HepG2 (cell line): ENCODE results near the gene DDO. TPM values are rescaled to one million over a fixed set of nuclear protein-coding genes. Genes with fewer than 3 reads are reported as not detected.

Source experiments
- ATAC-seq: fragments of 200-7000 bp; cut with Tn5 transposase; 3 replicates; pipeline ENCODE4 v1.9.1; 2020; ENCODE audit warnings: mild to moderate bottlenecking, moderate library complexity
- BruUV-seq: library from RNA; stranded (reverse); fragments of 400-500 nt; replicated peaks from 2 replicates; lab custom pipeline; 2021; lab: Mats Ljungman, UMichigan
- CTCF ChIA-PET: fragments of 300-600 bp; formaldehyde crosslinking; extraction: SDS; loops from one replicate; lab custom pipeline; 2021; ENCODE audit warnings: low total read pairs, inconsistent platforms, low intra/inter-chr PET ratio; lab: Yijun Ruan, JAX
- POLR2A ChIA-PET: fragments of 350-600 bp; sonication (Branson Sonifier 250); formaldehyde crosslinking; loops from one replicate; lab custom pipeline; 2020; ENCODE audit warnings: antibody characterized with exemption, inconsistent platforms; lab: Yijun Ruan, JAX
- DNase-seq: peaks from one replicate; pipeline ENCODE4 v3.0.0-alpha.2; 2015; ENCODE audit warnings: low spot score
- FAIRE-seq: peaks from 3 replicates; lab custom pipeline; 2011; peaks lifted over from hg19 to GRCh38; lab: Jason Lieb, UNC
- H2AFZ ChIP-seq: one replicate; pipeline ENCODE4 v1.6.1; 2011; ENCODE audit warnings: low read length, inconsistent platforms
- H3K27ac ChIP-seq: fragments of 300-600 bp; 3 replicates; pipeline ENCODE4 v1.8.0; 2011; ENCODE audit warnings: mixed run types, mild to moderate bottlenecking, mixed read lengths, low read length, inconsistent platforms; ENCODE audit not compliant: insufficient read depth; ENCODE audit errors: extremely low read length
- H3K27me3 ChIP-seq, 2 experiments: fragments of 200-600 bp in 1 of 2; 2 replicates in 1 of 2; 3 replicates in 1 of 2; pipeline versions ENCODE4 v1.6.0 to v1.8.0; 2011; ENCODE audit warnings: low read length in 2 of 2, mild to moderate bottlenecking in 2 of 2, moderate library complexity in 2 of 2, inconsistent platforms in 1 of 2; ENCODE audit not compliant: insufficient read depth in 2 of 2, control insufficient read depth in 1 of 2
- H3K36me3 ChIP-seq, 2 experiments: fragments of 200-600 bp in 1 of 2; replicated peaks in 1 of 2; 2 replicates in 1 of 2; 3 replicates in 1 of 2; pipeline versions ENCODE4 v1.5.1 to v1.8.0; 2011; ENCODE audit warnings: low read length in 2 of 2, inconsistent platforms in 1 of 2; ENCODE audit not compliant: insufficient read depth in 2 of 2, control insufficient read depth in 1 of 2
- H3K4me1 ChIP-seq: 2 replicates; pipeline ENCODE4 v1.5.1; 2012; ENCODE audit warnings: low read length, inconsistent platforms; ENCODE audit not compliant: insufficient read depth
- H3K4me2 ChIP-seq: 2 replicates; pipeline ENCODE4 v1.6.0; 2011; ENCODE audit warnings: low read depth, low read length, inconsistent platforms
- H3K4me3 ChIP-seq, 3 experiments: fragments of 200-600 bp in 1 of 3; sonication (generic), shearing (Covaris generic) in 1 of 3; replicated peaks in 1 of 3; 2 replicates each; pipeline ENCODE4 v1.5.1; 2011 to 2016; ENCODE audit warnings: low read length in 3 of 3, inconsistent platforms in 2 of 3, low read depth in 2 of 3, mild to moderate bottlenecking in 2 of 3, control low read depth in 1 of 3, mixed read lengths in 1 of 3; ENCODE audit not compliant: insufficient read depth in 1 of 3
- H3K79me2 ChIP-seq: one replicate; pipeline ENCODE4 v1.6.1; 2011; ENCODE audit warnings: low read length, inconsistent platforms; ENCODE audit not compliant: insufficient read depth
- H3K9ac ChIP-seq: 2 replicates; pipeline ENCODE4 v1.6.0; 2011; ENCODE audit warnings: mild to moderate bottlenecking, low read depth, low read length, inconsistent platforms; ENCODE audit not compliant: insufficient read depth
- H3K9me3 ChIP-seq: 2 replicates; pipeline ENCODE4 v1.5.1; 2012; ENCODE audit warnings: mild to moderate bottlenecking, low read length
- H4K20me1 ChIP-seq: 2 replicates; pipeline ENCODE4 v1.6.0; 2011; ENCODE audit warnings: inconsistent platforms, mild to moderate bottlenecking, low read length, moderate library complexity; ENCODE audit not compliant: insufficient read depth
- GTF2F1 ChIP-seq: fragments of 150-350 bp; IDR thresholded peaks from 2 replicates; pipeline ENCODE4 v1.6.1; 2014; ENCODE audit warnings: low read length
- KLF16 ChIP-seq, 2 experiments: sonication (generic) in 1 of 2; formaldehyde crosslinking in 1 of 2; IDR thresholded peaks; 2 replicates each; pipeline versions ENCODE4 v1.6.1 to v1.8.0; 2016 to 2023; ENCODE audit warnings: missing genetic modification reagents in 2 of 2, missing compliant biosample characterization in 1 of 2
- LCORL ChIP-seq, 2 experiments: fragments of 450-650 bp in 1 of 2; sonication (generic) in 1 of 2; formaldehyde crosslinking in 1 of 2; IDR thresholded peaks; 2 replicates each; pipeline versions ENCODE4 v1.5.0 to v1.6.1; 2017 to 2020; ENCODE audit warnings: antibody characterized with exemption in 1 of 2, missing genetic modification reagents in 1 of 2
- MLLT10 ChIP-seq: sonication (generic); formaldehyde crosslinking; IDR thresholded peaks from 2 replicates; pipeline ENCODE4 v1.4.0; 2020; ENCODE audit warnings: missing genetic modification reagents
- NFE2 ChIP-seq: sonication (generic); formaldehyde crosslinking; IDR thresholded peaks from 2 replicates; pipeline ENCODE4 v1.4.0; 2020; ENCODE audit warnings: missing genetic modification reagents
- NFRKB ChIP-seq: fragments of 450-650 bp; IDR thresholded peaks from 2 replicates; pipeline ENCODE4 v1.6.1; 2017
- NKX3-1 ChIP-seq: sonication (generic); formaldehyde crosslinking; IDR thresholded peaks from 2 replicates; pipeline ENCODE4 v1.5.0; 2020; ENCODE audit warnings: missing genetic modification reagents
- NPAS2 ChIP-seq: sonication (generic); formaldehyde crosslinking; IDR thresholded peaks from 2 replicates; pipeline ENCODE4 v1.8.0; 2022; ENCODE audit warnings: mild to moderate bottlenecking, missing genetic modification reagents, borderline replicate concordance
- ZNF234 ChIP-seq: sonication (generic); formaldehyde crosslinking; conservative IDR thresholded peaks from 2 replicates; pipeline ENCODE4 v1.5.1; 2020; ENCODE audit warnings: mild to moderate bottlenecking, missing genetic modification reagents
- ZNF33B ChIP-seq: sonication (generic); formaldehyde crosslinking; IDR thresholded peaks from 2 replicates; pipeline ENCODE4 v1.5.1; 2020; ENCODE audit warnings: mild to moderate bottlenecking, missing genetic modification reagents
- ZNF569 ChIP-seq: sonication (generic); formaldehyde crosslinking; IDR thresholded peaks from 2 replicates; pipeline ENCODE4 v1.5.0; 2020; ENCODE audit warnings: mild to moderate bottlenecking, missing genetic modification reagents, moderate library complexity, borderline replicate concordance
- ZNF674 ChIP-seq: sonication (generic); formaldehyde crosslinking; IDR thresholded peaks from 2 replicates; pipeline ENCODE4 v1.5.0; 2020; ENCODE audit warnings: low read depth, mild to moderate bottlenecking, missing genetic modification reagents
- ZNF775 ChIP-seq: sonication (generic); formaldehyde crosslinking; IDR thresholded peaks from 2 replicates; pipeline ENCODE4 v1.4.0; 2020; ENCODE audit warnings: missing genetic modification reagents, mild to moderate bottlenecking, moderate library complexity, borderline replicate concordance
- ZNF790 ChIP-seq: sonication (generic); formaldehyde crosslinking; IDR thresholded peaks from 2 replicates; pipeline ENCODE4 v1.8.0; 2022; ENCODE audit warnings: missing genetic modification reagents, mild to moderate bottlenecking, borderline replicate concordance
- WGBS: methylation state at CpG from one replicate; pipeline ENCODE4 v1.1.6; 2017; ENCODE audit warnings: low lambda C conversion rate; 5-methylcytosine and 5-hydroxymethylcytosine counted together
- in situ Hi-C: cut with HindIII; loops from 2 replicates; pipeline ENCODE4 v1.10.0; 2017; ENCODE audit warnings: low pct_unique_long_range_greater_than_20kb; ENCODE audit not compliant: extremely low pct_ligation_motif_present
- intact Hi-C: fragments of 100-400 bp; cut with micrococcal nuclease; formaldehyde crosslinking; loops from one replicate; pipeline ENCODE4 v1.10.0; 2022; ENCODE audit not compliant: unreplicated experiment
- polyA plus RNA-seq, 8 experiments: library from polyadenylated mRNA; depleted of rRNA in 3 of 8; stranded (reverse) in 7 of 8; unstranded in 1 of 8; fragments of >200 nt; fragmentation: Illumina TruSeq in 4 of 8; extraction: Trizol in 4 of 8; gene quantifications; 2 replicates each; pipeline versions ENCODE4 v1.2.1 to v1.2.3, GENCODE V29; 2011 to 2016; ENCODE audit warnings: low read depth in 4 of 8, missing spikeins in 1 of 8, mixed read lengths in 1 of 8; ENCODE audit not compliant: insufficient read depth in 1 of 8
- total RNA-seq, 5 experiments: library from RNA; depleted of rRNA; stranded (reverse); fragments of >200 nt; fragmentation: Illumina TruSeq; extraction: Trizol; gene quantifications; 2 replicates each; pipeline ENCODE4 v1.2.3, GENCODE V29; 2016; ENCODE audit warnings: low read depth in 1 of 5
- TF ChIP-seq, protein P1 (sequence below), 2 experiments: fragments of 450-650 bp in 1 of 2; sonication (generic) in 1 of 2; formaldehyde crosslinking; IDR thresholded peaks; 2 replicates each; pipeline versions ENCODE4 v1.5.0 to v1.8.0; 2020 to 2022; ENCODE audit warnings: mild to moderate bottlenecking in 1 of 2, missing genetic modification reagents in 1 of 2
- TF ChIP-seq, protein P2 (sequence below): sonication (generic); formaldehyde crosslinking; IDR thresholded peaks from 2 replicates; pipeline ENCODE4 v1.5.0; 2020; ENCODE audit warnings: mild to moderate bottlenecking, missing genetic modification reagents

DDO gene
- total and polyA plus RNA-seq, 2 of the 13 experiments (the other 11 are each of a cell fraction or from before 2014, with no cell fraction given) = 6.1 to 10.3 TPM

DNA sequence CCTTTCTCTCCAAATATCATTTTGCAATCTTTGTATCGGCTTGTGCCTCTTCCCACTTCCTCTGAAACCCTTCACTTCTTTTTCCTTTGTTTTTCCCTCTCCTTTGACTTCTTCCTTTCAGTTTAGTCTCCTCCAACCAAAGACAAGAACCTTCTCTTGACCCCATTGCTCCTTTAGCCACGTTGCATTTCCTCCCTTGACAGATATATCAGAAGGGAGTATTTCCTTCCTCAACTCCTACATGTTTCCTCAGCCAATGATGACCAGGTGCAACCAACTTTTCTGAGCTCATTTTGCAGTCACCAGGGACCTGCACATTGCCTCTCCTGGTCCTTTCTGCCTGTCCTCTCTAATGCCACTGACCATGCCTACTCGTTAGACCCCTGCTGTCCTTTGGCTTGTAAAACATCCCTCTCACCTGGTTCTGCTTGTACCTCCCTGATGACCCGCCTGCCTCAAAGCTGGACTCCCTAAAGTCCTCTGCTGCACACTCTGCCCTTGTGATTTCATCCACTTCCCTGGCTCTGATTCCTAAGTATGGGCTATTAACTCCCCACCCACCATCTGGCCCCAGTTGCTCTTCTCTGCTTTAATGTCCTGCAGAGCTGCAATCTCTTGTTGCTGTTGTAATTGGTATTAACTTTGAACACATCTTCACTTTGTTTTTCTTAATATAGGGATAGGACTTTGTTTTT, 33.6 kb upstream of the DDO start:
- ChIA-PET CTCF (no interaction called here), POLR2A (no interaction called here)
- TF ChIP-seq ZNF234 (CRISPR knock-in tag) = no peak
- TF ChIP-seq, protein P1, sequence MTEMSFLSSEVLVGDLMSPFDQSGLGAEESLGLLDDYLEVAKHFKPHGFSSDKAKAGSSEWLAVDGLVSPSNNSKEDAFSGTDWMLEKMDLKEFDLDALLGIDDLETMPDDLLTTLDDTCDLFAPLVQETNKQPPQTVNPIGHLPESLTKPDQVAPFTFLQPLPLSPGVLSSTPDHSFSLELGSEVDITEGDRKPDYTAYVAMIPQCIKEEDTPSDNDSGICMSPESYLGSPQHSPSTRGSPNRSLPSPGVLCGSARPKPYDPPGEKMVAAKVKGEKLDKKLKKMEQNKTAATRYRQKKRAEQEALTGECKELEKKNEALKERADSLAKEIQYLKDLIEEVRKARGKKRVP (CRISPR knock-in tag; IDR thresholded peaks at IDR 0.05) = no peak
- no peak for TF ChIP-seq LCORL (IDR thresholded peaks at IDR 0.05)
- TF ChIP-seq LCORL (CRISPR knock-in tag; IDR thresholded peaks at IDR 0.05) = no peak
- no peak for TF ChIP-seq ZNF775 (CRISPR knock-in tag)
- TF ChIP-seq MLLT10 (CRISPR knock-in tag) = no peak
- TF ChIP-seq NFE2 (CRISPR knock-in tag) = no peak
- no peak overlapping the region for H3K4me2 ChIP-seq
- H3K36me3 ChIP-seq = no peaks in the 10 kb centered on the region
- BruUV-seq = no TSS peak
- H4K20me1 ChIP-seq = no peaks in the 10 kb centered on the region
- ATAC-seq (no peak), FAIRE-seq (no peak), DNase-seq (no peak)
- H2AFZ ChIP-seq = no peak overlapping the region
- no peak overlapping the region for H3K27ac ChIP-seq
- no peak overlapping the region for H3K4me3 ChIP-seq
- H3K9ac ChIP-seq = no peak overlapping the region
- H3K4me1 ChIP-seq = no peaks in the 10 kb centered on the region
- no peaks in the 10 kb centered on the region for H3K9me3 ChIP-seq
- H3K27me3 ChIP-seq = peaks cover 0 to 16% of the 10 kb centered on the region in 2 experiments; a peak in 1 of 5 replicates
- 7% methylated on average over 4 of the region's 4 CpGs for WGBS
- in situ Hi-C loops = no loop called here
- no peaks in the 10 kb centered on the region for H3K79me2 ChIP-seq
- intact Hi-C loops = no loop called here

- no TSS peak for BruUV-seq
- 43% methylated on average over 3 of the region's 3 CpGs for WGBS
- H2AFZ ChIP-seq = no peak overlapping the region
- TF ChIP-seq, protein P2, sequence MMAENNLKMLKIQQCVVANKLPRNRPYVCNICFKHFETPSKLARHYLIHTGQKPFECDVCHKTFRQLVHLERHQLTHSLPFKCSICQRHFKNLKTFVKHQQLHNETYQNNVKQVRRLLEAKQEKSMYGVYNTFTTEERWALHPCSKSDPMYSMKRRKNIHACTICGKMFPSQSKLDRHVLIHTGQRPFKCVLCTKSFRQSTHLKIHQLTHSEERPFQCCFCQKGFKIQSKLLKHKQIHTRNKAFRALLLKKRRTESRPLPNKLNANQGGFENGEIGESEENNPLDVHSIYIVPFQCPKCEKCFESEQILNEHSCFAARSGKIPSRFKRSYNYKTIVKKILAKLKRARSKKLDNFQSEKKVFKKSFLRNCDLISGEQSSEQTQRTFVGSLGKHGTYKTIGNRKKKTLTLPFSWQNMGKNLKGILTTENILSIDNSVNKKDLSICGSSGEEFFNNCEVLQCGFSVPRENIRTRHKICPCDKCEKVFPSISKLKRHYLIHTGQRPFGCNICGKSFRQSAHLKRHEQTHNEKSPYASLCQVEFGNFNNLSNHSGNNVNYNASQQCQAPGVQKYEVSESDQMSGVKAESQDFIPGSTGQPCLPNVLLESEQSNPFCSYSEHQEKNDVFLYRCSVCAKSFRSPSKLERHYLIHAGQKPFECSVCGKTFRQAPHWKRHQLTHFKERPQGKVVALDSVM = no peak
- TF ChIP-seq ZNF569 (CRISPR knock-in tag) = no peak
- no peak for TF ChIP-seq NFRKB
- no peak for TF ChIP-seq ZNF674 (CRISPR knock-in tag)
- no peak for TF ChIP-seq ZNF33B
- TF ChIP-seq ZNF790 = no peak
- TF ChIP-seq NKX3-1 = no peak
- no peak for TF ChIP-seq GTF2F1
- no peak for TF ChIP-seq KLF16 (CRISPR knock-in tag; IDR thresholded peaks at IDR 0.05)
- no peak for TF ChIP-seq NPAS2
Observed at GRCh38 chr6:110447761-110448160, 32.4 kb upstream of the DDO start.

More at GRCh38 chr6:110447761-110448160, 32.4 kb upstream of the DDO start:
- no peak for ATAC-seq
- ChIA-PET POLR2A (no interaction called here), CTCF (no interaction called here)
- Histone ChIP-seq H3K4me1 (no peaks in the 10 kb centered on the region), H3K79me2 (no peaks in the 10 kb centered on the region), H3K36me3 (no peaks in the 10 kb centered on the region), H3K9me3 (no peaks in the 10 kb centered on the region), H3K9ac (no peak overlapping the region), H3K27me3 (peaks cover 0 to 16% of the 10 kb centered on the region in 2 experiments; a peak in 1 of 5 replicates), H3K4me3 (no peak overlapping the region), H3K27ac (no peak overlapping the region), H3K4me2 (no peak overlapping the region), H4K20me1 (no peaks in the 10 kb centered on the region)
- in situ Hi-C loops = no loop called here
- intact Hi-C loops = no loop called here
- no peak for FAIRE-seq
- DNase-seq = no peak
